ENCODE results near the gene NDUFV1. TPM values are rescaled to one million over a fixed set of nuclear protein-coding genes. Genes with fewer than 3 reads are reported as not detected.

NDUFV1 gene
- polyA plus RNA-seq, 2 of the 4 experiments (the other 2 are of a cell fraction), result 95.1 to 163 TPM

DNA sequence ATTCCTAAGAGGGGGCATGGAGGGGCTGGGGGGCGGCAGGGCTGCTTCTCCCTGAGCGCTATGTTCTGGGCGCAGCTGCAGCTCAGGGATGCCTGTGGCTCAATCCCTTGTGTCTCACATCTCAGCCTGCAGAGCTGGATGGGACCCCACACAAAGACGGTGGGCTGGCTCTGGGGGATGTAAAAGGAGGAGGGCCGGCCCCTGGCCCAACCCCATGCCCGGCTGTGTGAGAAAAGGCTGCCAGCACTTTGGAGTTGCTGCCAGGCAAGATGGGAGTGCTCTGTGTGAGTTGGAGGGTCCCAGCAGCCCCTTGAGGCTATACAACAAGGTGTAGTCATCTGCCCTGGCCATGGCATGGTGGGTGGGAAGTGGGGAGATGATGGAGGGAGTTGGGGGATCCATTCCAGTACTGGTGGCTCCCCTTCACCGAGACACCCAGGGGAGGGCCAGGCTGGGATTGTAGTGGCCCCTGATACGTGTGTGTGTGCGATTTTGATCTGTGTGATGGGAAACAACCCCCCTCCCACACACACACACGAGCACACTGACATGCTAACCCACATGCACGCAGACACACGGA lies 34.1 kb downstream of the NDUFV1 start:
- H3K4me2 ChIP-seq, result no peak overlapping the region
- ATAC-seq, result no peak
- TF ChIP-seq BHLHE40 (IDR thresholded peaks at IDR 0.05; ENCODE audit: low read depth, low read length), result no peak
- no peak for TF ChIP-seq EHF (CRISPR knock-in tag; IDR thresholded peaks at IDR 0.05)
- TF ChIP-seq CTCF (IDR thresholded peaks at IDR 0.05), result no peak

DNA sequence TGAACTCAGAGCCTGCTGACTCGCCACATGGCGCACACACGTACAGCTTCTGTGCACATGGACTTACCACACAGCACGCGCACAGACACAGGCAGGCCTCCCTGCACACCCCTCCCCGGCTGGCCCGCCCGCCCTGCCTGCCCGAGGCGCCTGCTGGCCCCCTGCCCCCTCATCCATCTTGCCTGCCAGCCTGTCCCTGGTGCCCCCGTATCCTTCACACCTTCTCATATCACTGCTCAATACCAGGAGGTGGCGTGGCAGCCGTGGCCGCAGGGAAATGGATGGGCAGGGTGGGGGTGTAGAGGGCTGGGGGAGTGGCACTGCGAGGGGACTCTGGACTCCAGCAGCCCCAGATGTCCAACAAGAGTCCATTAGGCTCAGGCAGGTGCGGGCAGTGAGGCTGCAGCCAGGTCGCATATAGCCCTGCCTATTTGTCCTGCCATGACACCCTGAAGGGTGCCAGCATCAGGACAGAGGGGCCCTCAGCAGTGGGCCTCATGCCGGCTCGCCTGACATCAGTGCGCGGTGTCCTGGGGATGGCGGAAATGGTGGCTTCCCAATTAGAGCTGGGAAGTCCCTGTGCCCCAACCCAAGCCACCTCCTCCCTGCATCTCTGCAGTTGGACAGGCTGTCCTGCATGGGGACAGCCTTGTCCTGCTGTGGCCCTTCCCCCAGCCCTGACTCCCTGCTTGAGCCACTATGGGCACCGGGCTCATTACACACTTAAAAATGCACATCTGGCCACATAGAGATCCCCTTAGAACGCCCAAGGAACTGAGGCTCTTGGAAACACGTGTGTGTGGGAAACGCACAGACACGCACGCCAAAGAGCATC lies 34.8 kb downstream of the NDUFV1 start:
- POLR2A ChIA-PET, result no interaction called here
- 73% methylated on average over 19 of the region's 28 CpGs for WGBS (ENCODE audit: missing lambda C conversion rate)
- Histone ChIP-seq H3K4me2 (no peak overlapping the region), H3K4me1 (no peaks in the 10 kb centered on the region), H3K4me3 (no peak overlapping the region), H3K27ac (no peak overlapping the region), H3K9me3 (peaks cover 8% of the 10 kb centered on the region; the same call in 2 of the 3 replicates)
- CTCF ChIA-PET, result interaction anchor here (0.6 to 12.7 kb wide), 4 partner anchors 12 to 44 kb away, joined by 3 to 169 read pairs (median 8); partner anchors contain the start of gene NUDT8
- FAIRE-seq, result no peak
- DNase-seq (ENCODE audit: low read depth in 1 of 2, low spot score in 1 of 2), result no peak
- ATAC-seq, result no peak
- TF ChIP-seq MAFK (IDR thresholded peaks at IDR 0.05; ENCODE audit: partially characterized antibody), result no peak
- no peak for TF ChIP-seq GATA3 (IDR thresholded peaks at IDR 0.05; ENCODE audit: borderline replicate concordance)
- TF ChIP-seq RNF2 (IDR thresholded peaks at IDR 0.05; ENCODE audit: borderline replicate concordance, low read depth), result no peak
- no peak for TF ChIP-seq MAZ (IDR thresholded peaks at IDR 0.05; ENCODE audit: borderline replicate concordance, low read depth, low read length)
- TF ChIP-seq PHF8 (IDR thresholded peaks at IDR 0.05; ENCODE audit: borderline replicate concordance, low read depth), result no peak
- TF ChIP-seq ZNF302 (CRISPR knock-in tag; IDR thresholded peaks at IDR 0.05), result no peak
- no peak for TF ChIP-seq FOSB (CRISPR knock-in tag; IDR thresholded peaks at IDR 0.05)
- no peak for TF ChIP-seq FOSL2 (IDR thresholded peaks at IDR 0.05)
- no peak for TF ChIP-seq FOSL2 (CRISPR knock-in tag; IDR thresholded peaks at IDR 0.05)
- no peak for TF ChIP-seq MYC (IDR thresholded peaks at IDR 0.05; ENCODE audit: borderline replicate concordance, low read length)
- no peak for TF ChIP-seq CTCF (IDR thresholded peaks at IDR 0.05)
- TF ChIP-seq RAD21 (conservative IDR thresholded peaks at IDR 0.05 in 1 of 2, IDR thresholded peaks at IDR 0.05 in 1 of 2), result no peak
- TF ChIP-seq CBX2 (IDR thresholded peaks at IDR 0.05; ENCODE audit: borderline replicate concordance, low read depth), result no peak
- no peak for TF ChIP-seq ESRRA (IDR thresholded peaks at IDR 0.05; ENCODE audit: borderline replicate concordance, low read length)
- no peak for TF ChIP-seq POLR2A (IDR thresholded peaks at IDR 0.05; ENCODE audit: low read length)
- TF ChIP-seq, protein P1, sequence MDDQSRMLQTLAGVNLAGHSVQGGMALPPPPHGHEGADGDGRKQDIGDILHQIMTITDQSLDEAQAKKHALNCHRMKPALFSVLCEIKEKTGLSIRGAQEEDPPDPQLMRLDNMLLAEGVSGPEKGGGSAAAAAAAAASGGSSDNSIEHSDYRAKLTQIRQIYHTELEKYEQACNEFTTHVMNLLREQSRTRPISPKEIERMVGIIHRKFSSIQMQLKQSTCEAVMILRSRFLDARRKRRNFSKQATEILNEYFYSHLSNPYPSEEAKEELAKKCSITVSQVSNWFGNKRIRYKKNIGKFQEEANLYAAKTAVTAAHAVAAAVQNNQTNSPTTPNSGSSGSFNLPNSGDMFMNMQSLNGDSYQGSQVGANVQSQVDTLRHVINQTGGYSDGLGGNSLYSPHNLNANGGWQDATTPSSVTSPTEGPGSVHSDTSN (IDR thresholded peaks at IDR 0.05), result no peak
- TF ChIP-seq HOXB13 (CRISPR knock-in tag; IDR thresholded peaks at IDR 0.05; ENCODE audit: low read depth), result no peak
- no peak for TF ChIP-seq BHLHE40 (IDR thresholded peaks at IDR 0.05; ENCODE audit: low read depth, low read length)

More for the DNA sequence above, 34.1 kb downstream of the NDUFV1 start:
- 58% methylated on average over 6 of the region's 12 CpGs for WGBS (ENCODE audit: missing lambda C conversion rate)
- FAIRE-seq (no peak), DNase-seq (ENCODE audit: low read depth in 1 of 2, low spot score in 1 of 2) (no peak)
- ChIA-PET CTCF (interaction anchor here (0.6 to 6.0 kb wide), 9 partner anchors 7 to 69 kb away, joined by 3 to 29 read pairs (median 5); partner anchors contain the start of genes ACY3 and NUDT8), POLR2A (no interaction called here)
- H3K27ac ChIP-seq, result no peak overlapping the region
- no peak overlapping the region for H3K4me3 ChIP-seq
- H3K9me3 ChIP-seq, result peaks cover 8% of the 10 kb centered on the region; the same call in 2 of the 3 replicates
- no peaks in the 10 kb centered on the region for H3K4me1 ChIP-seq
